HFF-Myc (cell line): Measurements from ENCODE around the gene FYB1.
A peak's percentile ranks its signal among the peaks of the same experiment; 100 is the strongest.

Source experiments
- DNase-seq: peaks from one replicate; pipeline ENCODE4 v3.0.0-alpha.2; 2011; ENCODE audit warnings: low read depth; ENCODE audit errors: extremely low read depth
- H3K4me3 ChIP-seq: replicated peaks from 2 replicates; pipeline ENCODE4 v1.5.1; 2011; ENCODE audit warnings: low read depth, mild to moderate bottlenecking, control low read depth, low read length
- CTCF ChIP-seq: IDR thresholded peaks from 2 replicates; pipeline ENCODE4 v1.5.1; 2012; ENCODE audit warnings: mild to moderate bottlenecking, low read depth, low read length, control low read depth; ENCODE audit errors: missing control alignments

FYB1 gene

DNA sequence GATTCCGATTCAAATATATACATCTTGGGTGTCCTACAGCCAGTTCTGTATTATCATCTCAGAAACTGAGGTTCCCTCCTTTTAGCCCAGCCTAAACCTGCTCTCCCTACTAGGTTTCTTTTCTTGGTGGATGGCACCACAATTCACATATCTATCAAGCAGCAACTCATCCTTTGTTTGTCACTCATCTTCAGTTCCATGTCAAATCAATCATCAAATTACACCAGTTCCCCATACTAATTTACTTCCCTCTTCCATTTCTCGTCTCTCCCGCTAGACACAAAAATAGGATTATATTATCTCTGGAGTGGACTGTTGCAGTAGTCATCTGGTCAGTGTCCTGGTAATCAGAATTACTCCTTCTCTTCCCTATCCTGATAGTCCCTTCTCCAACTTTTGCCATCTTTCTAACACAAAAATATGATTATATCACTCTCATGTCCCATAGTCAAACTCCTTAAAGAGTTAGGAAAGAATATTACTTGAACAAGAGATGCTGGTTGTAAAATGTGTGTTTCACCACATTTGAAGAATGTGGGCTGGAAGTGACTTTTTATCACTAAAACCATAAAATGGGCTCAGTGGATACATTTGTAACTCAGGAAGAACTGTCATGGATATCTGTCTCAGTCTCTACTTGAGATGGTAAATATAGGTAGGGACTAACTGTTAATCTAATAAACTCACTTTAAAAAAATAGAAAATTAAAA is 76.1 kb downstream of the FYB1 start:
- no peak overlapping the region for H3K4me3 ChIP-seq
- DNase-seq = no peak
- no peak for TF ChIP-seq CTCF

DNA sequence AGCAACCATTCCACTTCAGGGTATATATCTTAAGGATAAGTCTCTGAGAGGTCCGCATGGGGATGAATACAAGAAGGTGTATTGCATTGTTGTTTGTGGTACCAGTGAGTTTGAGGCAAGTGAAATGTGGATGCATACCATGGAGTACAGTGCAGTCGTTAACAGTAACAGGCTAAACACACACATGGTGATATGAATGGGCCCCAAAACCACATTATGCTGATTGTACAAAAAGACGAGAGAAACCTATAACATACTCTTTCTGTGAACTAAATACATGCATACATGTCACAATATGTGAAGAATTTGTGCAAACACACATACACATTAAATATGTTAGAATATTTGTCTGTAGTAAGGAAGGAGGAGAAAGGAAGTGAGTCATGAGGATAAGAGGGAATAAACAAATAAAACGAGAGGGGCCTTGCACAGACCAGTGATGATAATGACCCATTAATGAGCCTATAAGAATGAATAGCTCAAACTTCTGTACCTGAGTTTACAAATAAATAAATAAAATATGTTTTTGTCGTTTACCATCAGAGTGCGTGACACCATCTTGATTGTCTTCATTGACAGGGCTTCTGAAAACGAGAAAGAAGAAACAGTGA is 78.7 kb downstream of the FYB1 start:
- H3K4me3 ChIP-seq = no peak overlapping the region
- no peak for DNase-seq
- no peak for TF ChIP-seq CTCF

GRCh38 chr5:39138892-39139291 is 80.5 kb downstream of the FYB1 start:
- no peak overlapping the region for H3K4me3 ChIP-seq
- no peak for DNase-seq
- no peak for TF ChIP-seq CTCF

DNA sequence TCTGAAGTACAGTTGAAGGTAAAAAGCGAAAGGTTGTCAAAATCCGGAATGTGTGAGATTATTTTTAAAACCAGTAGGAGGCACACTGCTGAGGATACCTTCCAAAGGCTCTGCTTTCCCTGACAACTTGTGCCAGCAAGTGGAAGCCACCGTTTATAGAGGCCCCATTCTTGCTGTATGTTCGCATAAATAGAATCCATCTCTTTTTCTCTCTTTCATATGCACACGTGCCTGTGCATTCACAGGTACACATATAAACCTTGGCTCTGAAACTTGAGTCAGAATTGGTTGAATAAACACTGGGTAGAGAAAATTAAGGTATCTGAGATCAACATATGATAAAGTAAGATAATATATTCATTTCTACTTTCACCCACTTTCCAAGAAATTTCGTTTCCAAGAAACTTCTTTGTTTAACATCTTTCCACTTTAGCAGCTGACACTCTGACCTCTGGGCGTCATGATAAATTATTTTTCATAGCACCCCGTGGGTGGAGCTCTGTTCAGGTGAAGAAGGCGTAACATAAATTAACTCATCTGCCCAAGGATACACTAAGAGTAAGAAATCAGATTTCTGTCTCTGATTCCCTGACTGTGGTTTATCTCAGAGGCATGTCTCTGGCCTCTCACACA is 81.4 kb downstream of the FYB1 start:
- no peak for DNase-seq
- peak; percentile 15 for TF ChIP-seq CTCF
- no peak overlapping the region for H3K4me3 ChIP-seq

DNA sequence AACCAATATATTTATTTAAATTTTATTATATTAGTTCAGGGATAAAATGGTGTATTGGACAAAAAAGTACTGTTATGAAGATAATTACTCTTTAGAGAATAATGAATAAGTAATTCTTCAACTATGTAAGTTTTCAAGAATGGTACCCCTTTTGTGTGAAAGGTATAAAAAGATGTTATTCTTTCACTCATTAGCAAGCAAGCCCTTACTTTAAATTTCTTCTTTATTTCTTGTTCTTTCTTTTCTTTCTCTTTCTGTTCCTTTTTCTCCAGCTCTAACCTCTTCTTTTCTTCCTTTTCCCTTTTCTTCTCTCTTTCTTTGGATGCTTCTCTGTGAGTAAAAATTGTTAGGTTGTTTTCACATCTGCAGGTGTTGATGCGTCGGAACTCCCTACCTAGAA is 82.0 kb downstream of the FYB1 start:
- no peak overlapping the region for H3K4me3 ChIP-seq
- TF ChIP-seq CTCF = no peak
- DNase-seq = no peak

DNA sequence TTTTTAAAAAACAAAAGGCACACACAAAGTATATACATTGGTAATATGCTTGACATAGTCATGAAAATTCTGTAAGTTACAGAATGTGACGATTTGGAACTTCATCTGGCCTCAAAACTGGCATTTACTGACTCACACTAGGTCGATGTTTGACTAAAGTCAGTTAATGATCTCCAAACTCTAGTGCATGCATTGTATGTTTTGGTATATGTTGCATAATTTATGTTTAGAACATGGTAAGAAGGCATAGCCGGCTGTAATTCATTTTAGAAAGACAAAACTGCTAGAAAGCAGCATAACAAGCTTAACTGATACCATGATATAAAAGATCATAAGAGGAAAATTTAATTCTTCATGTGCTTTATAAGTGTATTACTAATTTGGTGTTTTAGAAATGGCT is 86.6 kb downstream of the FYB1 start:
- no peak for DNase-seq
- H3K4me3 ChIP-seq = no peak overlapping the region
- no peak for TF ChIP-seq CTCF

DNA sequence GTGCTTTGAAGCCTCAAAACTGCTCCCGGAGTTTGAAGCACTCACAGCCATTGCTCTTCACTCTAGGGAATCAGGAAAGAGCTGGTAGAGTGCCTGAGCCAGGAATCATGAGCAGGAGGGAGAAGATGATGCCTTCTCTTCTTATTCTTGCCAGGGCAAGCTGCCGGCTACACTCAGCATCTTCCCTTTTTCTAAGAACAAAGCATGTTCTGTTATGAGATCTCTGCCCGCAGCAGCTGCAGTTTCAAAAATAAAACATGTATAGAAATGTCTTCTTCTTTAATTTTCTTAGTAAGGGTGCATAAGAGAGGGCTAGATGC is 87.3 kb downstream of the FYB1 start:
- DNase-seq = no peak
- no peak for TF ChIP-seq CTCF

More for the DNA sequence above, 87.3 kb downstream of the FYB1 start:
- no peak overlapping the region for H3K4me3 ChIP-seq
